Ascending aorta (tissue), 2 donors: Measurements from ENCODE around the gene IL36A. TPM values are rescaled to one million over a fixed set of nuclear protein-coding genes. Genes with fewer than 3 reads are reported as not detected.

ENCODE experiments used
- DNase-seq, 2 donors: peaks; one replicate each; pipeline ENCODE4 v3.0.0-alpha.2; 2019; ENCODE audit warnings: low spot score in 2 of 2
- H3K27ac ChIP-seq, 2 donors: fragments of 200-600 bp; sonication (generic); one replicate each; pipeline ENCODE4 v1.5.1; 2016 to 2017; ENCODE audit warnings: mild to moderate bottlenecking in 1 of 2
- H3K27me3 ChIP-seq: fragments of 200-600 bp; sonication (generic); one replicate; pipeline ENCODE4 v1.5.1; 2017
- H3K36me3 ChIP-seq, 2 donors: fragments of 200-600 bp; sonication (generic); one replicate each; pipeline ENCODE4 v1.5.1; 2016
- H3K4me1 ChIP-seq, 2 donors: fragments of 200-600 bp; sonication (generic); one replicate each; pipeline ENCODE4 v1.5.1; 2016 to 2017; ENCODE audit warnings: mild to moderate bottlenecking in 1 of 2
- H3K4me3 ChIP-seq, 2 donors: fragments of 200-600 bp; sonication (generic); one replicate each; pipeline ENCODE4 v1.5.1; 2016 to 2017; ENCODE audit warnings: mild to moderate bottlenecking in 1 of 2
- H3K9me3 ChIP-seq, 2 donors: fragments of 200-600 bp; sonication (generic); one replicate each; pipeline ENCODE4 v1.5.1; 2016
- intact Hi-C: fragments of 100-400 bp; cut with DNase I; formaldehyde crosslinking; loops from one replicate; pipeline ENCODE4 v1.15.1; 2023
- total RNA-seq: library from RNA; depleted of rRNA; stranded (reverse); fragments of >200 nt; gene quantifications from one replicate; pipeline ENCODE4 v1.1.0, GENCODE V29; 2016
- TF ChIP-seq, protein P1 (sequence below), 3 experiments: fragments of 200-600 bp in 2 of 3; fragments of 450-650 bp in 1 of 3; sonication (generic) in 2 of 3; IDR thresholded peaks; one replicate each; pipeline ENCODE4 v1.5.1; 2016 to 2019; ENCODE audit warnings: antibody characterized with exemption in 3 of 3, mild to moderate bottlenecking in 1 of 3, moderate library complexity in 1 of 3

The IL36A gene
- total RNA-seq, 1 donor from 2014 or later: not detected

DNA sequence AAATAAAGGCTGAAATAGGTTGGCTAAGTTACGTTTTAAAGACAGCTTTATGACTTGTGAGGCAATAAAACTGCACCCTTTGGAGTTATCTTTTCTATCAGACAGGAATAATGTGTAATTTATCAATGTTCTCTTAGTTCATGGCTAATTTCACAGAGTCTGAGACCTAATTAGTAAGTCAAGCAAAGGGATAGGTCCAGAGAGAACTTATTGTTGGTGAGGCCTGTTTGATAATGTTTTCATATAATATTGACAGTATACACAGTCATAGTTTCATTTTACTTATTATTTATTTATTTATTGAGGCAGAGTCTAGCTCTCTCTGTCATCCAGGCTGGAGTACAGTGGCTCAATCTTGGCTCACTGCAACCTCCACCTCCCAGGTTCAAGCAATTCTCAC, 51.9 kb downstream of the IL36A start:
- Histone ChIP-seq H3K27ac (no peak overlapping the region), H3K4me1 (no peaks in the 10 kb centered on the region), H3K36me3 (no peaks in the 10 kb centered on the region), H3K27me3 (no peaks in the 10 kb centered on the region), H3K9me3 (no peaks in the 10 kb centered on the region), H3K4me3 (no peak overlapping the region)
- no peak for DNase-seq
- intact Hi-C loops: no loop called here
- TF ChIP-seq, protein P1, sequence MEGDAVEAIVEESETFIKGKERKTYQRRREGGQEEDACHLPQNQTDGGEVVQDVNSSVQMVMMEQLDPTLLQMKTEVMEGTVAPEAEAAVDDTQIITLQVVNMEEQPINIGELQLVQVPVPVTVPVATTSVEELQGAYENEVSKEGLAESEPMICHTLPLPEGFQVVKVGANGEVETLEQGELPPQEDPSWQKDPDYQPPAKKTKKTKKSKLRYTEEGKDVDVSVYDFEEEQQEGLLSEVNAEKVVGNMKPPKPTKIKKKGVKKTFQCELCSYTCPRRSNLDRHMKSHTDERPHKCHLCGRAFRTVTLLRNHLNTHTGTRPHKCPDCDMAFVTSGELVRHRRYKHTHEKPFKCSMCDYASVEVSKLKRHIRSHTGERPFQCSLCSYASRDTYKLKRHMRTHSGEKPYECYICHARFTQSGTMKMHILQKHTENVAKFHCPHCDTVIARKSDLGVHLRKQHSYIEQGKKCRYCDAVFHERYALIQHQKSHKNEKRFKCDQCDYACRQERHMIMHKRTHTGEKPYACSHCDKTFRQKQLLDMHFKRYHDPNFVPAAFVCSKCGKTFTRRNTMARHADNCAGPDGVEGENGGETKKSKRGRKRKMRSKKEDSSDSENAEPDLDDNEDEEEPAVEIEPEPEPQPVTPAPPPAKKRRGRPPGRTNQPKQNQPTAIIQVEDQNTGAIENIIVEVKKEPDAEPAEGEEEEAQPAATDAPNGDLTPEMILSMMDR (IDR thresholded peaks at IDR 0.05): no peak

Other genes with a start within 250 kb of the IL36A start
- not detected for gene CKAP2L, start 240.8 kb upstream of the IL36A start, total RNA-seq
- not detected for gene IL1A, start 221.0 kb upstream of the IL36A start, total RNA-seq
- not detected for gene IL1B, start 168.7 kb upstream of the IL36A start, total RNA-seq
- not detected for gene IL37, start 94.3 kb upstream of the IL36A start, total RNA-seq
- not detected for gene IL36G, start 27.5 kb upstream of the IL36A start, total RNA-seq
- not detected for gene IL36B, start 47.4 kb downstream of the IL36A start, total RNA-seq
- not detected for gene IL36RN, start 53.7 kb downstream of the IL36A start, total RNA-seq
- gene IL1F10, start 62.5 kb downstream of the IL36A start, total RNA-seq: not detected
- gene IL1RN, start 122.1 kb downstream of the IL36A start, total RNA-seq: not detected
- gene PSD4, start 168.5 kb downstream of the IL36A start, total RNA-seq: 11.2 TPM